Measurements from ENCODE around the gene PRDM2. TPM values are rescaled to one million over a fixed set of nuclear protein-coding genes. Genes with fewer than 3 reads are reported as not detected.

PRDM2 gene
- total RNA-seq, 5 donors from 2014 or later (not counting 1 experiment from before 2014, with no cell fraction given) = 93.3 to 162 (median 99.4) TPM

GRCh38 chr1:13731897-13732296 lies 31.9 kb downstream of the PRDM2 start:
- H3K9me3 Mint-ChIP-seq = no peaks in the 10 kb centered on the region
- no peak for ATAC-seq (replicated peaks in 1 of 4)
- CTCF ChIA-PET = interaction anchor here (0.5 to 2.2 kb wide), 6 partner anchors 11 to 36 kb away, joined by 3 to 17 read pairs (median 4); no protein-coding TSS in a partner anchor
- POLR2A ChIA-PET = interaction anchor here (0.5 to 3.3 kb wide), 6 partner anchors 16 to 31 kb away, joined by 3 to 46 read pairs (median 4); no protein-coding TSS in a partner anchor
- H3K27ac Mint-ChIP-seq = peak overlapping the region; percentile 96 to 99
- Histone ChIP-seq H3K27me3 (replicated peaks in 1 of 2; ENCODE audit: control insufficient read depth in 2 of 2, extremely low read depth in 1 of 2, insufficient read depth in 2 of 2, low read length in 1 of 2) (no peaks in the 10 kb centered on the region), H3K4me1 (ENCODE audit: control insufficient read depth in 1 of 2, extremely low read depth in 1 of 2, insufficient read depth in 2 of 2, low read length in 2 of 2) (peaks cover 33 to 56% of the 10 kb centered on the region in 2 experiments), H3K27ac (ENCODE audit: low read length) (peak overlapping the region; percentile 94), H3K9me3 (no peaks in the 10 kb centered on the region), H3K36me3 (ENCODE audit: control insufficient read depth in 2 of 2, extremely low read depth in 1 of 2, insufficient read depth in 1 of 2, low read length in 1 of 2) (no peaks in the 10 kb centered on the region), H3K4me3 (ENCODE audit: control insufficient read depth in 1 of 2, extremely low read depth in 1 of 2, low read length in 1 of 2) (no peak overlapping the region)
- no CpG with 5 or more reads among the region's 5 CpGs for WGBS (ENCODE audit: insufficient coverage)
- DNase-seq = no peak
- peak overlapping the region; percentile 22 to 79 (median 67) for H3K4me3 Mint-ChIP-seq
- H3K4me1 Mint-ChIP-seq = peaks cover 82 to 88% (median 85%) of the 10 kb centered on the region in 3 donors
- no peaks in the 10 kb centered on the region for H3K27me3 Mint-ChIP-seq
- no peaks in the 10 kb centered on the region for H3K36me3 Mint-ChIP-seq

DNA sequence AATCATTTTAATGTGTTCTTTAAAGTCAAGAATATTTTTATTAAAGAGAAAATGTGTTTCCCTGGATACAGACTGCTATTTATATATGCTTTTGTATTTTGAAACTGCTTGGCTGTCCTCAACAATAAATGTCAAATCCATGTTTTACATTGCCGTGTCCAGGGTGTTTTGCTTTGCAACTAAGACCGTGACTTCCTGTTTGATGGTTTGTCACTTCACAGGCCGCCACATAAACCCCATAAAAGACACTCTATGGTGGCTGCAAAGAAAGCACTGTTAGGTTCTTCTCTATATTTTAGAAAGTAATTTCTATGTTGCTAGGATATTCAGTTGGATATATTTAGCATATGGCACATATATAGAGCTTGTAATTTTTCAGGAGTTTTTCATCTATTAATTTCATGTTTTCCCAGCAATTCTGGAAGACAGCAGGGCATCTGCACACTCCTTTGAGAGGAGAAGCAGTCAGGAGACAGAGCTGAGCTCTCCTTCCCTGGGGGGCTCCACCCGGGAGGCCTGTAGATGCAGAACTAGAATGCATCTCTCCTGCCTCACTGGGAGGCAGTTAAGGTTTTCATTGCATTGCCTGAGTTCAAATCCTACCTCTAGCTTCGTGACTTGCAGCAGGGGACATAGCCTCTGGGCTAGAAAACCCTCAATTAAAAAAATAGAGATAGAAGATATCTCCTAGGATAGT lies 33.1 kb downstream of the PRDM2 start:
- H3K4me3 ChIP-seq (ENCODE audit: control insufficient read depth in 1 of 2, extremely low read depth in 1 of 2, low read length in 1 of 2) = peak overlapping the region in 1 of 2 donors; percentile 42

DNA sequence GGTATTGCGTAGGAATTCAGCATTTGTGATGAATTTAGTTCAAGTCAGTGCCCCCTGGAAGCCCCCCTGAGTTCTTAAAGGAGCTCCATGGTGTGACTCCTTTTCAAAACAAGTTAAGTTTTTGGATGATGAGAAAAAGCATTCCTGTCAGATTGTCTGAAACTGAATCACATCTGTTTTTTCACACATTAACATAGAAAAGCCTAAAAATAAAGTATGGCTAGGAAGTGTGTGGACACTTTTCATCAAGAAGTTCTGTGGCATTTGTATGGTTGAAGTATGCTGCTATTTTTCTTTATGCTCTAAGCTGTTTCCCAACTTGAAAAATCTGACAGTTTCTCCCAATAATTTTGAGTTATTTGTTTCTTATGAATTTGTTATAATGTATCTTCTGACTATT lies 33.7 kb downstream of the PRDM2 start:
- H3K36me3 Mint-ChIP-seq = no peaks in the 10 kb centered on the region
- H3K27ac Mint-ChIP-seq = peak overlapping the region; percentile 96 to 99
- H3K27me3 ChIP-seq (replicated peaks in 1 of 2; ENCODE audit: control insufficient read depth in 2 of 2, extremely low read depth in 1 of 2, insufficient read depth in 2 of 2, low read length in 1 of 2) = no peaks in the 10 kb centered on the region
- ChIA-PET POLR2A (interaction anchor here (0.7 to 1.6 kb wide), 4 partner anchors 11 to 31 kb away, joined by 3 to 7 read pairs (median 4); no protein-coding TSS in a partner anchor), CTCF (interaction anchor here (0.6 to 1.4 kb wide), 4 partner anchors 9 to 24 kb away, joined by 3 to 8 read pairs (median 4); no protein-coding TSS in a partner anchor)
- DNase-seq (no peak), ATAC-seq (replicated peaks in 1 of 4) (no peak)
- H3K4me3 ChIP-seq (ENCODE audit: control insufficient read depth in 1 of 2, extremely low read depth in 1 of 2, low read length in 1 of 2) = peak overlapping the region in 1 of 2 donors; percentile 42
- peak overlapping the region; percentile 63 to 76 (median 68) for H3K4me3 Mint-ChIP-seq
- H3K27me3 Mint-ChIP-seq = no peaks in the 10 kb centered on the region
- H3K9me3 ChIP-seq = no peaks in the 10 kb centered on the region
- H3K4me1 ChIP-seq (ENCODE audit: control insufficient read depth in 1 of 2, extremely low read depth in 1 of 2, insufficient read depth in 2 of 2, low read length in 2 of 2) = peaks cover 33 to 56% of the 10 kb centered on the region in 2 experiments
- H3K27ac ChIP-seq (ENCODE audit: low read length) = peak overlapping the region; percentile 94
- WGBS (ENCODE audit: insufficient coverage) = 100% methylated on average over 1 of the region's 1 CpG
- no peaks in the 10 kb centered on the region for H3K9me3 Mint-ChIP-seq
- H3K36me3 ChIP-seq (ENCODE audit: control insufficient read depth in 2 of 2, extremely low read depth in 1 of 2, insufficient read depth in 1 of 2, low read length in 1 of 2) = no peaks in the 10 kb centered on the region
- H3K4me1 Mint-ChIP-seq = peaks cover 81 to 86% (median 82%) of the 10 kb centered on the region in 3 donors

More for the DNA sequence above, 33.1 kb downstream of the PRDM2 start:
- POLR2A ChIA-PET = interaction anchor here (0.6 to 1.6 kb wide), 6 partner anchors 12 to 31 kb away, joined by 3 to 7 read pairs (median 4); no protein-coding TSS in a partner anchor
- H3K27me3 Mint-ChIP-seq = no peaks in the 10 kb centered on the region
- no peaks in the 10 kb centered on the region for H3K27me3 ChIP-seq (replicated peaks in 1 of 2; ENCODE audit: control insufficient read depth in 2 of 2, extremely low read depth in 1 of 2, insufficient read depth in 2 of 2, low read length in 1 of 2)
- peak overlapping the region; percentile 96 to 99 for H3K27ac Mint-ChIP-seq
- peak overlapping the region; percentile 63 to 76 (median 68) for H3K4me3 Mint-ChIP-seq
- peaks cover 33 to 56% of the 10 kb centered on the region in 2 experiments for H3K4me1 ChIP-seq (ENCODE audit: control insufficient read depth in 1 of 2, extremely low read depth in 1 of 2, insufficient read depth in 2 of 2, low read length in 2 of 2)
- no peaks in the 10 kb centered on the region for H3K36me3 Mint-ChIP-seq
- 0% methylated on average over 2 of the region's 5 CpGs for WGBS (ENCODE audit: insufficient coverage)
- H3K9me3 ChIP-seq = no peaks in the 10 kb centered on the region
- peak in 3 of 4 experiments; percentile 30 to 59 (median 42) for ATAC-seq (replicated peaks in 1 of 4)
- H3K27ac ChIP-seq (ENCODE audit: low read length) = peak overlapping the region; percentile 94
- no peaks in the 10 kb centered on the region for H3K9me3 Mint-ChIP-seq
- CTCF ChIA-PET = interaction anchor here (0.6 to 1.4 kb wide), 4 partner anchors 9 to 24 kb away, joined by 3 to 8 read pairs (median 4); no protein-coding TSS in a partner anchor
- peak in 31 of 35 experiments; percentile 5 to 72 (median 27) for DNase-seq
- H3K36me3 ChIP-seq (ENCODE audit: control insufficient read depth in 2 of 2, extremely low read depth in 1 of 2, insufficient read depth in 1 of 2, low read length in 1 of 2) = no peaks in the 10 kb centered on the region
- peaks cover 82 to 90% (median 87%) of the 10 kb centered on the region in 3 donors for H3K4me1 Mint-ChIP-seq

DNA sequence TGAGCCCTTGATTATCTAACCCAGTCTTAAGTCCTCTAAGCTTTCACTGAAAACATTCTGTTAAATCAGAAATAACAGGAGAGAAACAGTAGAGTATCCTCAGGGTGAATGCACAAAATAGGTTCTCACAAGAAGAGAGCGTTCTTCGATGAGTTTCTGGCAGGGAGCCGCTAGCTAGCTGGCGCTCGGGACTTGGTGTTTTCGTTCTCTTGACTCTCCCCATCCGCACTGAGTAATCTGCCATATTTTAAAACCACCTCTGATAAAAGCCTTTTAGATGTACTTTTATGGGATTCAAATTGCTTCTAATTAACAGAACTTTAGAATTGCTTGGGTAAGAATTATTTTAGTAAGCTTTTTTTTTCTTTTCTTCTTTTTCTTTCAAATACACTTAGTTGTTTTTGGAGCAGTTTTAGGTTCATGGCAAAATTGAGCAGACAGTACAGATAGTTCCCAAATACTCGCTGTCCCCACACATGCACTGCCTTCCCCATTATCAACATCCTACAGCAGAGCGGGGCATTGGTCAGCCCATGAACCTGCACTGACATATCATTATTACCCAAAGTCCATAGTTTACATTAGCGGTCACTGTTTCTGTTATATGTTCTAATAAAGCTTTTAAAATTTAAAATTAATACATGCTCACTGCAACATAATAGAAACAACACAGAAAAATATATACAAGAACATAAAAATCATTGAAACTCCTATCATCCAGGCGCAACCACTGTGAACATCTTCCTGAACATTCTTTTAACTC lies 35.4 kb downstream of the PRDM2 start:
- H3K36me3 ChIP-seq (ENCODE audit: control insufficient read depth in 2 of 2, extremely low read depth in 1 of 2, insufficient read depth in 1 of 2, low read length in 1 of 2) = no peaks in the 10 kb centered on the region
- no peaks in the 10 kb centered on the region for H3K27me3 ChIP-seq (replicated peaks in 1 of 2; ENCODE audit: control insufficient read depth in 2 of 2, extremely low read depth in 1 of 2, insufficient read depth in 2 of 2, low read length in 1 of 2)
- no peaks in the 10 kb centered on the region for H3K27me3 Mint-ChIP-seq
- peak overlapping the region; percentile 94 for H3K27ac ChIP-seq (ENCODE audit: low read length)
- peaks cover 27 to 47% of the 10 kb centered on the region in 2 experiments for H3K4me1 ChIP-seq (ENCODE audit: control insufficient read depth in 1 of 2, extremely low read depth in 1 of 2, insufficient read depth in 2 of 2, low read length in 2 of 2)
- ChIA-PET POLR2A (interaction anchor here in 1 of 2 donors (1.3 kb wide), 1 partner anchor 14 kb away, joined by 3 read pairs; no protein-coding TSS in a partner anchor), CTCF (interaction anchor here (0.6 to 1.0 kb wide), 5 partner anchors 9 to 99 kb away, joined by 3 to 8 read pairs (median 3); no protein-coding TSS in a partner anchor)
- no peak overlapping the region for H3K4me3 ChIP-seq (ENCODE audit: control insufficient read depth in 1 of 2, extremely low read depth in 1 of 2, low read length in 1 of 2)
- no peaks in the 10 kb centered on the region for H3K9me3 ChIP-seq
- H3K9me3 Mint-ChIP-seq = no peaks in the 10 kb centered on the region
- peak overlapping the region in 1 of 3 donors; percentile 27 for H3K4me3 Mint-ChIP-seq
- H3K4me1 Mint-ChIP-seq = peaks cover 72 to 79% (median 72%) of the 10 kb centered on the region in 3 donors
- ATAC-seq (replicated peaks in 1 of 4) (no peak), DNase-seq (no peak)
- WGBS (ENCODE audit: insufficient coverage) = 100% methylated on average over 3 of the region's 11 CpGs
- H3K36me3 Mint-ChIP-seq = no peaks in the 10 kb centered on the region
- H3K27ac Mint-ChIP-seq = peak overlapping the region; percentile 96 to 99

DNA sequence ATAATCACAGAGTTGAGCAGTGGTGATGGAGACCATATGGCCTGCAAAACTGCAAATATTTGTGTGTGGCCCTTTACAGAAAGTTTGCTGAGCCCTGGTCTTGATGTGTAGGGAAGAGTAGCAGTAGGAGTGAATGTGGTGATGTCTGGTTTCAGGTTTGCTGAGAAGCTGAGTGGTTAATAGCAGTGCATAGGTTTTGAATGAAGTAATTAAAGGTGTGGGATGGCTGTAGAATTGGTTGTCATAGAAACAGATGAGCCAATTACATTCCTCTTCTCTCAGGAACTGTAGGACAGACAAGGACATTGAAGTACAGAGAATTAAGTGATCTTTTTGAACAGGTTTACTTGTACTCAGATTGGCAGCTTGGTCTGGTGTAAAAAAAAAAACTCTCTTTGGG lies 37.4 kb downstream of the PRDM2 start:
- no peaks in the 10 kb centered on the region for H3K9me3 ChIP-seq
- no peak overlapping the region for H3K27ac ChIP-seq (ENCODE audit: low read length)
- peaks cover 0 to 4% of the 10 kb centered on the region in 2 donors for H3K36me3 ChIP-seq (ENCODE audit: control insufficient read depth in 2 of 2, extremely low read depth in 1 of 2, insufficient read depth in 1 of 2, low read length in 1 of 2)
- no peaks in the 10 kb centered on the region for H3K27me3 ChIP-seq (replicated peaks in 1 of 2; ENCODE audit: control insufficient read depth in 2 of 2, extremely low read depth in 1 of 2, insufficient read depth in 2 of 2, low read length in 1 of 2)
- peaks cover 12 to 31% of the 10 kb centered on the region in 2 experiments for H3K4me1 ChIP-seq (ENCODE audit: control insufficient read depth in 1 of 2, extremely low read depth in 1 of 2, insufficient read depth in 2 of 2, low read length in 2 of 2)
- CTCF ChIA-PET = interaction anchor here in 1 of 2 donors (2.5 kb wide), 1 partner anchor 11 kb away, joined by 8 read pairs; no protein-coding TSS in a partner anchor
- DNase-seq = no peak
- H3K4me3 ChIP-seq (ENCODE audit: control insufficient read depth in 1 of 2, extremely low read depth in 1 of 2, low read length in 1 of 2) = no peak overlapping the region
- no peaks in the 10 kb centered on the region for H3K27me3 Mint-ChIP-seq
- ATAC-seq (replicated peaks in 1 of 4) = no peak
- POLR2A ChIA-PET = interaction anchor here in 1 of 2 donors (0.7 kb wide), 1 partner anchor 10 kb away, joined by 5 read pairs; no protein-coding TSS in a partner anchor
- H3K4me1 Mint-ChIP-seq = peaks cover 59 to 67% (median 60%) of the 10 kb centered on the region in 3 donors
- peak overlapping the region; percentile 53 to 87 for H3K27ac Mint-ChIP-seq
- H3K4me3 Mint-ChIP-seq = no peak overlapping the region
- H3K9me3 Mint-ChIP-seq = no peaks in the 10 kb centered on the region
- peaks cover 9% of the 10 kb centered on the region for H3K36me3 Mint-ChIP-seq
